DMS153 treated with DMSO at 0.1 percent for 48 hours (cell line): ENCODE results near the gene OTOR.

Experiments used
- DNase-seq: peaks from one replicate; lab custom pipeline; 2025; ENCODE audit not compliant: unreplicated experiment; lab: John Stamatoyannopoulos, UW

OTOR gene

GRCh38 chr20:16747291-16747811 lies 807 bp upstream of the OTOR start:
- DNase-seq = no peak

- no peak for DNase-seq
Observed at GRCh38 chr20:16749573-16749972, 1.4 kb downstream of the OTOR start.

- DNase-seq = no peak
Observed at GRCh38 chr20:16752082-16752481, 3.9 kb downstream of the OTOR start.

GRCh38 chr20:16752901-16753300 lies 4.7 kb downstream of the OTOR start:
- no peak for DNase-seq

- no peak for DNase-seq
Observed at GRCh38 chr20:16758454-16759180, 10.5 kb downstream of the OTOR start.

GRCh38 chr20:16759181-16759563 lies 11.0 kb downstream of the OTOR start:
- DNase-seq = no peak

GRCh38 chr20:16760431-16761304 lies 12.5 kb downstream of the OTOR start:
- DNase-seq = no peak

GRCh38 chr20:16761305-16761829 lies 13.2 kb downstream of the OTOR start:
- peak; percentile 30 for DNase-seq

GRCh38 chr20:16764560-16764959 lies 16.4 kb downstream of the OTOR start:
- no peak for DNase-seq

- DNase-seq = no peak
Observed at GRCh38 chr20:16771213-16771612, 23.1 kb downstream of the OTOR start.

- DNase-seq = no peak
Observed at GRCh38 chr20:16775961-16776360, 27.8 kb downstream of the OTOR start.

- no peak for DNase-seq
Observed at GRCh38 chr20:16777126-16777525, 29.0 kb downstream of the OTOR start.

GRCh38 chr20:16778159-16778558 lies 30.0 kb downstream of the OTOR start:
- DNase-seq = no peak

GRCh38 chr20:16781496-16781895 lies 33.3 kb downstream of the OTOR start:
- DNase-seq = no peak

- no peak for DNase-seq
Observed at GRCh38 chr20:16785226-16785625, 37.1 kb downstream of the OTOR start.
